Caco-2 (cell line): Measurements from ENCODE around the gene PALM. TPM values are rescaled to one million over a fixed set of nuclear protein-coding genes. Genes with fewer than 3 reads are reported as not detected.

Source experiments
- BruUV-seq: library from RNA; stranded (reverse); fragments of 400-500 nt; replicated peaks from 2 replicates; lab custom pipeline; 2021; lab: Mats Ljungman, UMichigan
- CTCF ChIA-PET: fragments of 300-600 bp; sonication (Branson Sonifier 250); formaldehyde crosslinking; loops from one replicate; lab custom pipeline; 2022; ENCODE audit warnings: antibody characterized with exemption; lab: Charles Lee
- POLR2A ChIA-PET: fragments of 300-600 bp; sonication (Branson Sonifier 250); formaldehyde crosslinking; loops from one replicate; lab custom pipeline; 2022; ENCODE audit warnings: antibody characterized with exemption; lab: Charles Lee
- DNase-seq, 2 experiments: peaks; one replicate each; pipeline versions ENCODE4 v3.0.0 to v3.0.0-alpha.2; 2020 to 2022
- H3K27me3 ChIP-seq: replicated peaks from 2 replicates; pipeline ENCODE4 v1.6.0; 2011; ENCODE audit warnings: low read length; ENCODE audit not compliant: control insufficient read depth, insufficient read depth
- H3K36me3 ChIP-seq: 2 replicates; pipeline ENCODE4 v1.5.1; 2011; ENCODE audit warnings: low read length; ENCODE audit not compliant: control insufficient read depth, insufficient read depth
- H3K4me1 ChIP-seq: fragments of 250-450 bp; sonication (Bioruptor Pico); 2 replicates; pipeline ENCODE4 v1.5.1; 2020; ENCODE audit warnings: mild to moderate bottlenecking
- H3K4me3 ChIP-seq: 2 replicates; pipeline ENCODE4 v1.5.1; 2011; ENCODE audit warnings: low read depth, mild to moderate bottlenecking, control low read depth, low read length
- H3K9me3 ChIP-seq: fragments of 250-450 bp; sonication (Bioruptor Pico); 2 replicates; pipeline ENCODE4 v1.5.1; 2020; ENCODE audit warnings: mild to moderate bottlenecking, moderate library complexity
- H3K27ac Mint-ChIP-seq: one replicate; pipeline ENCODE4 v1.8.0; 2022; ENCODE audit warnings: mixed read lengths; ENCODE audit not compliant: unreplicated experiment
- H3K27me3 Mint-ChIP-seq: one replicate; pipeline ENCODE4 v1.8.0; 2022; ENCODE audit warnings: mixed read lengths; ENCODE audit not compliant: insufficient read depth, unreplicated experiment
- H3K36me3 Mint-ChIP-seq: one replicate; pipeline ENCODE4 v1.8.0; 2022; ENCODE audit warnings: mild to moderate bottlenecking, mixed read lengths; ENCODE audit not compliant: insufficient read depth, unreplicated experiment
- H3K4me1 Mint-ChIP-seq: one replicate; pipeline ENCODE4 v1.8.0; 2022; ENCODE audit warnings: low read depth, mixed read lengths; ENCODE audit not compliant: unreplicated experiment
- H3K4me3 Mint-ChIP-seq: one replicate; pipeline ENCODE4 v1.8.0; 2022; ENCODE audit warnings: mild to moderate bottlenecking, moderate library complexity, mixed read lengths; ENCODE audit not compliant: unreplicated experiment
- H3K9me3 Mint-ChIP-seq: one replicate; pipeline ENCODE4 v1.8.0; 2022; ENCODE audit warnings: mixed read lengths; ENCODE audit not compliant: unreplicated experiment
- CTCF ChIP-seq, 2 experiments: fragments of 200-600 bp in 1 of 2; IDR thresholded peaks; 1 replicate in 1 of 2; 2 replicates in 1 of 2; pipeline versions ENCODE4 v1.5.1 to v1.8.0; 2011 to 2022; ENCODE audit warnings: antibody characterized with exemption in 1 of 2, control low read depth in 1 of 2, inconsistent platforms in 1 of 2, low read depth in 1 of 2, low read length in 1 of 2, mild to moderate bottlenecking in 1 of 2, moderate library complexity in 1 of 2; ENCODE audit not compliant: insufficient read depth in 1 of 2, severe bottlenecking in 1 of 2, unreplicated experiment in 1 of 2
- intact Hi-C: fragments of 100-400 bp; cut with micrococcal nuclease; formaldehyde crosslinking; loops from one replicate; pipeline ENCODE4 v1.10.0; 2022; ENCODE audit not compliant: unreplicated experiment
- total RNA-seq: library from RNA; stranded (reverse); gene quantifications from 2 replicates; pipeline ENCODE4 v1.2.3, GENCODE V29; 2022

PALM gene
- total RNA-seq, 1 experiment from 2014 or later, result 16.1 TPM

GRCh38 chr19:756821-757688, 48.3 kb downstream of the PALM start:
- BruUV-seq, result no TSS peak
- Histone ChIP-seq H3K4me1 (peaks cover 20% of the 10 kb centered on the region), H3K4me3 (no peak overlapping the region), H3K27me3 (no peaks in the 10 kb centered on the region), H3K36me3 (peaks cover 18% of the 10 kb centered on the region), H3K9me3 (no peaks in the 10 kb centered on the region)
- H3K4me3 Mint-ChIP-seq, result no peak overlapping the region
- no peaks in the 10 kb centered on the region for H3K4me1 Mint-ChIP-seq
- H3K27me3 Mint-ChIP-seq, result no peaks in the 10 kb centered on the region
- CTCF ChIA-PET, result no interaction called here
- intact Hi-C loops, result no loop called here
- POLR2A ChIA-PET, result no interaction called here
- no peak for DNase-seq
- peaks cover 79% of the 10 kb centered on the region for H3K36me3 Mint-ChIP-seq
- TF ChIP-seq CTCF (IDR thresholded peaks at IDR 0.05; ENCODE audit: insufficient read depth in 1 of 2, low read depth in 1 of 2, low read length in 1 of 2, severe bottlenecking in 1 of 2, unreplicated experiment in 1 of 2), result no peak
- no peaks in the 10 kb centered on the region for H3K9me3 Mint-ChIP-seq
- H3K27ac Mint-ChIP-seq, result no peak overlapping the region

GRCh38 chr19:757811-758668, 49.3 kb downstream of the PALM start:
- no peak overlapping the region for H3K27ac Mint-ChIP-seq
- H3K4me3 Mint-ChIP-seq, result no peak overlapping the region
- Histone ChIP-seq H3K4me1 (peaks cover 15% of the 10 kb centered on the region), H3K4me3 (no peak overlapping the region), H3K27me3 (no peaks in the 10 kb centered on the region), H3K36me3 (peaks cover 18% of the 10 kb centered on the region), H3K9me3 (no peaks in the 10 kb centered on the region)
- BruUV-seq, result no TSS peak
- no peaks in the 10 kb centered on the region for H3K27me3 Mint-ChIP-seq
- POLR2A ChIA-PET, result no interaction called here
- DNase-seq, result no peak
- H3K4me1 Mint-ChIP-seq, result no peaks in the 10 kb centered on the region
- no peak for TF ChIP-seq CTCF (IDR thresholded peaks at IDR 0.05; ENCODE audit: insufficient read depth in 1 of 2, low read depth in 1 of 2, low read length in 1 of 2, severe bottlenecking in 1 of 2, unreplicated experiment in 1 of 2)
- peaks cover 78% of the 10 kb centered on the region for H3K36me3 Mint-ChIP-seq
- no peaks in the 10 kb centered on the region for H3K9me3 Mint-ChIP-seq
- CTCF ChIA-PET, result no interaction called here
- intact Hi-C loops, result no loop called here

DNA sequence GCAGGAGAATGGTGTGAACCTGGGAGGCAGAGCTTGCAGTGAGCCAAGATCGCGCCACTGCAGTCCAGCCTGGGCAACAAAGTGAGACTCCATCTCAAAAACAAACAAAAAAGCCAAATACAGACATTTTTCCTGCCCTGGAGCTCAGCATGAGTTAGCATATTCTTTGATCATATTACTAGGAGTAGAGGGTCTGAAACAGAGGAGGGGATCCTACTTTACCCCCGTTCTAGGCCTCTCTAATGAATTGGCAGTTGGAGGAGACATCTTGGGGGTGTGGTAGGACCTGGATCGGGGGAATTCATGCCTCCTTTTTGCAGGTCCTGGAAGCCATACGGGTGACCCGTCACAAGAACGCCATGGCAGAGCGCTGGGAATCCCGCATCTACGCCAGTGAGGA, 54.4 kb downstream of the PALM start:
- CTCF ChIA-PET, result no interaction called here
- no peak for TF ChIP-seq CTCF (IDR thresholded peaks at IDR 0.05; ENCODE audit: insufficient read depth in 1 of 2, low read depth in 1 of 2, low read length in 1 of 2, severe bottlenecking in 1 of 2, unreplicated experiment in 1 of 2)
- Mint-ChIP-seq H3K27ac (no peak overlapping the region), H3K4me3 (no peak overlapping the region), H3K27me3 (no peaks in the 10 kb centered on the region), H3K36me3 (peaks cover 59% of the 10 kb centered on the region), H3K4me1 (no peaks in the 10 kb centered on the region), H3K9me3 (no peaks in the 10 kb centered on the region)
- H3K9me3 ChIP-seq, result no peaks in the 10 kb centered on the region
- no TSS peak for BruUV-seq
- H3K36me3 ChIP-seq, result peaks cover 8% of the 10 kb centered on the region
- no peaks in the 10 kb centered on the region for H3K27me3 ChIP-seq
- no peaks in the 10 kb centered on the region for H3K4me1 ChIP-seq
- POLR2A ChIA-PET, result interaction anchor here (0.7 kb wide), 1 partner anchor 10 kb away, joined by 3 read pairs; no protein-coding TSS in a partner anchor
- intact Hi-C loops, result no loop called here
- no peak for DNase-seq
- H3K4me3 ChIP-seq, result no peak overlapping the region
